AG09319 (cell line): ENCODE data around the gene MRPL14.

Source experiments
- DNase-seq: peaks from one replicate; pipeline ENCODE4 v3.0.0-alpha.2; 2010; ENCODE audit warnings: low read depth; ENCODE audit errors: extremely low read depth
- TF ChIP-seq, protein P1 (sequence below): IDR thresholded peaks from 2 replicates; pipeline ENCODE4 v1.5.1; 2011; ENCODE audit warnings: low read depth, mild to moderate bottlenecking, inconsistent platforms, low read length, moderate library complexity

The MRPL14 gene

GRCh38 chr6:44156494-44157151 lies 29.4 kb upstream of the MRPL14 start:
- TF ChIP-seq, protein P1, sequence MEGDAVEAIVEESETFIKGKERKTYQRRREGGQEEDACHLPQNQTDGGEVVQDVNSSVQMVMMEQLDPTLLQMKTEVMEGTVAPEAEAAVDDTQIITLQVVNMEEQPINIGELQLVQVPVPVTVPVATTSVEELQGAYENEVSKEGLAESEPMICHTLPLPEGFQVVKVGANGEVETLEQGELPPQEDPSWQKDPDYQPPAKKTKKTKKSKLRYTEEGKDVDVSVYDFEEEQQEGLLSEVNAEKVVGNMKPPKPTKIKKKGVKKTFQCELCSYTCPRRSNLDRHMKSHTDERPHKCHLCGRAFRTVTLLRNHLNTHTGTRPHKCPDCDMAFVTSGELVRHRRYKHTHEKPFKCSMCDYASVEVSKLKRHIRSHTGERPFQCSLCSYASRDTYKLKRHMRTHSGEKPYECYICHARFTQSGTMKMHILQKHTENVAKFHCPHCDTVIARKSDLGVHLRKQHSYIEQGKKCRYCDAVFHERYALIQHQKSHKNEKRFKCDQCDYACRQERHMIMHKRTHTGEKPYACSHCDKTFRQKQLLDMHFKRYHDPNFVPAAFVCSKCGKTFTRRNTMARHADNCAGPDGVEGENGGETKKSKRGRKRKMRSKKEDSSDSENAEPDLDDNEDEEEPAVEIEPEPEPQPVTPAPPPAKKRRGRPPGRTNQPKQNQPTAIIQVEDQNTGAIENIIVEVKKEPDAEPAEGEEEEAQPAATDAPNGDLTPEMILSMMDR = no peak
- no peak for DNase-seq

DNA sequence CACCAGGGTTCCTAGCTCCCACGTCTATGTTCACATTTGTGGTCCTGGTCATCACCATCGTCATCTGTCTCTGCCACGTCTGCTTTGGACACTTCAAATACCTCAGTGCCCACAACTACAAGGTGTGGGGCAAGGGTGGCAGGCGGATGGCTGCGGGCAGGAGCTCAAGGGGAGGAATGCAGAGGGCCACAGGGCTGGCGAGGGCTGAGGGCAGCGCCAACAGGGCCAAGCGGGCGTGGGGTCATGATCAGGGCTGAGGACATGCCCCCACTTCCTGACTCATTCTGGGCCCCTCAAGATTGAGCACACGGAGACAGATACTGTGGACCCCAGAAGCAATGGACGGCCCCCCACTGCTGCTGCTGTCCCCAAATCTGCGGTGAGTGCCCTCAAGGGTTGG lies 26.8 kb upstream of the MRPL14 start:
- TF ChIP-seq, protein P1 = no peak
- no peak for DNase-seq

DNA sequence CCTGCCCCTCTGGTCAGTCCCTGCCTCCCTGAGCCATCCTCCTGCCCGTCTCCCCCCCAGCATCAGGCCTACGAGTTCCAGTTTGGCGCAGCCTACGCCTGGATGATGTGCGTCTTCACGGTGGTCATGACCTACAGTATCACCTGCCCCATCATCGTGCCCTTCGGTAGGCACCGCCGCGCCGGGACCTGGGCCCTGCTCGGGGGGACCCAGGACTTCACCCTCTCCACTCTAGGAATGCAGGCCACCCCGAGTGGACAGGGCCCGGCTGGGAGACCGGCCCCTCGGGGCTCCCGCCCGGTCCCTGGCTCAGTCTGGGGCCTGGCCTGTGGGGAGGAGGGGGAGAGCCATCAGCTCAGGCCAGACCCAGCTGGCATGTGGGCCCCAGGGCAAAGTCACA lies 25.3 kb upstream of the MRPL14 start:
- TF ChIP-seq, protein P1 = no peak
- DNase-seq = no peak

DNA sequence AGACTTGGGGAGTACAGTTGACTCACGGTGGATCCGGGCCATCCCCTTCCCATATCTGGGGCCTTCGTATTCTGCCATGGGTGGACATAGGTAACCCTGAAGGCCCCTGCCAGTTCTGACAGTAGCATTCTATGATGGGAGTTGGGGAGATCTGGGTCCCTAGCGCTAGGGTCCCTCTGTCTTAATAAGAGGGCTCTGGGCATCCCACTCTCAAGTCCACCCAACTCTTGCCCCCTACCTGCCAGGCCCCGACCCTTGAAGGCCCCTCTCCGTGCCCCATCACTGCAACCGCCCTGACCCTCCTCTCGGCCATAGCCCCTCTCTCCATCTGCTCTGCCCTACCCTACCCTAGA lies 24.8 kb upstream of the MRPL14 start:
- DNase-seq = no peak
- TF ChIP-seq, protein P1 = no peak

- TF ChIP-seq, protein P1 = peak; percentile 96
- no peak for DNase-seq
Observed at GRCh38 chr6:44151348-44152108, 24.3 kb upstream of the MRPL14 start.

GRCh38 chr6:44150317-44150917 lies 23.2 kb upstream of the MRPL14 start:
- no peak for DNase-seq
- TF ChIP-seq, protein P1 = no peak

DNA sequence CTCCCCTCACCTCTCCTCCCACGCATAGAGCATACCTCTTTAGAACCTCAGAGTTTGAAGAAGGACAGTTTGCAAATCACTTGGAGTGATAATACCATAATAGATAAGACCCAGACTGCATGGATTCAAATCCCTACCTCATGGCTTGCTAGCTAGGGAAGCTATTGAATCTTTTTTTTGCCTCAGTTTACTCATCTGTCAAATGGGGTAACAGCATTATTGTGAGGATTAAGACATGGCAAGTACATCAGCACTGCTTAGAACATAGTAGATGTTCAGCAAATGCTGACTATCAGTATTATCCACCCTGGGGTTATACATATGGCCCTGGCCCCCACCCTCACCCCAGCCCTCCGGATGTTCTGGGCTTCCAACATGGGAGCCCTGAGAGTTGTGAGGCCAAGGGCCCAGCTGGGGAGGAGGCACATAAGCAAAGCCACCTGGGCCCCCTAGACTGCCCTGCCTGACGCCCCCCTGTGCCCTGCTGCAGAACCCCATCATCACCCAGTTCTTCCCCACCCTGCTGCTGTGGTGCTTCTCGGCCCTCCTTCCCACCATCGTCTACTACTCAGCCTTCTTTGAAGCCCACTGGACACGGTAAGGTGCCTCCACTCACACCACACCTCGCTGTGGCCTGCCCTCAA lies 22.2 kb upstream of the MRPL14 start:
- no peak for DNase-seq
- TF ChIP-seq, protein P1 = no peak
